ENCODE data around the gene TMEM109.

GRCh38 chr11:60929764-60930163, 15.8 kb downstream of the TMEM109 start:
- TF ChIP-seq, protein P1, sequence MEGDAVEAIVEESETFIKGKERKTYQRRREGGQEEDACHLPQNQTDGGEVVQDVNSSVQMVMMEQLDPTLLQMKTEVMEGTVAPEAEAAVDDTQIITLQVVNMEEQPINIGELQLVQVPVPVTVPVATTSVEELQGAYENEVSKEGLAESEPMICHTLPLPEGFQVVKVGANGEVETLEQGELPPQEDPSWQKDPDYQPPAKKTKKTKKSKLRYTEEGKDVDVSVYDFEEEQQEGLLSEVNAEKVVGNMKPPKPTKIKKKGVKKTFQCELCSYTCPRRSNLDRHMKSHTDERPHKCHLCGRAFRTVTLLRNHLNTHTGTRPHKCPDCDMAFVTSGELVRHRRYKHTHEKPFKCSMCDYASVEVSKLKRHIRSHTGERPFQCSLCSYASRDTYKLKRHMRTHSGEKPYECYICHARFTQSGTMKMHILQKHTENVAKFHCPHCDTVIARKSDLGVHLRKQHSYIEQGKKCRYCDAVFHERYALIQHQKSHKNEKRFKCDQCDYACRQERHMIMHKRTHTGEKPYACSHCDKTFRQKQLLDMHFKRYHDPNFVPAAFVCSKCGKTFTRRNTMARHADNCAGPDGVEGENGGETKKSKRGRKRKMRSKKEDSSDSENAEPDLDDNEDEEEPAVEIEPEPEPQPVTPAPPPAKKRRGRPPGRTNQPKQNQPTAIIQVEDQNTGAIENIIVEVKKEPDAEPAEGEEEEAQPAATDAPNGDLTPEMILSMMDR (conservative IDR thresholded peaks at IDR 0.05; ENCODE audit: low read depth, low read length) = no peak
- TF ChIP-seq EZH2 (IDR thresholded peaks at IDR 0.05; ENCODE audit: low read length, unreplicated experiment) = no peak
